GM12878 (cell line): Measurements from ENCODE around the gene LGALS9. TPM values are rescaled to one million over a fixed set of nuclear protein-coding genes. Genes with fewer than 3 reads are reported as not detected.

ENCODE experiments used
- ATAC-seq: fragments of 200-7000 bp; cut with Tn5 transposase; 3 replicates; pipeline ENCODE4 v1.9.1; 2020; ENCODE audit warnings: mild to moderate bottlenecking, moderate library complexity
- BruUV-seq: library from RNA; stranded (reverse); fragments of 400-500 nt; replicated peaks from 2 replicates; lab custom pipeline; 2021; lab: Mats Ljungman, UMichigan
- CTCF ChIA-PET: fragments of 300-600 bp; sonication (Branson Sonifier 250); formaldehyde crosslinking; extraction: SDS; loops from one replicate; lab custom pipeline; 2021; ENCODE audit warnings: inconsistent platforms; lab: Yijun Ruan, JAX
- POLR2A ChIA-PET: fragments of 350-600 bp; formaldehyde crosslinking; extraction: SDS; loops from one replicate; lab custom pipeline; 2021; ENCODE audit warnings: inconsistent platforms; lab: Charles Lee
- RAD21 ChIA-PET: fragments of 300-600 bp; sonication (Branson Sonifier 250); formaldehyde crosslinking; loops from one replicate; lab custom pipeline; 2023; ENCODE audit warnings: antibody characterized with exemption; ENCODE audit not compliant: unreplicated experiment; lab: Charles Lee
- SMC1A ChIA-PET: fragments of 300-600 bp; sonication (Branson Sonifier 250); formaldehyde crosslinking; loops from one replicate; lab custom pipeline; 2023; ENCODE audit not compliant: unreplicated experiment, uncharacterized antibody; lab: Charles Lee
- DNase-seq: peaks from one replicate; pipeline ENCODE4 v3.0.0-alpha.2; 2011; ENCODE audit warnings: low read depth, low spot score
- FAIRE-seq: peaks from 3 replicates; lab custom pipeline; 2011; peaks lifted over from hg19 to GRCh38; lab: Jason Lieb, UNC
- H2AFZ ChIP-seq: 2 replicates; pipeline ENCODE4 v1.6.0; 2011; ENCODE audit warnings: low read depth, low read length, control low read depth; ENCODE audit not compliant: control insufficient read depth
- H3K27ac ChIP-seq: 2 replicates; pipeline ENCODE4 v1.5.1; 2011; ENCODE audit warnings: control low read depth; ENCODE audit not compliant: control insufficient read depth, insufficient read depth
- H3K27me3 ChIP-seq, 2 experiments: replicated peaks in 1 of 2; 2 replicates each; pipeline versions ENCODE4 v1.6.0 to v1.6.1; 2011; ENCODE audit warnings: low read length in 1 of 2; ENCODE audit not compliant: control insufficient read depth in 2 of 2, insufficient read depth in 2 of 2
- H3K36me3 ChIP-seq, 2 experiments: 2 replicates each; pipeline ENCODE4 v1.5.1; 2011; ENCODE audit warnings: low read length in 1 of 2; ENCODE audit not compliant: control insufficient read depth in 2 of 2, insufficient read depth in 2 of 2
- H3K4me1 ChIP-seq: 2 replicates; pipeline ENCODE4 v1.6.1; 2011; ENCODE audit warnings: mild to moderate bottlenecking, low read length, moderate library complexity, mixed read lengths; ENCODE audit not compliant: control insufficient read depth, insufficient read depth
- H3K4me2 ChIP-seq: 2 replicates; pipeline ENCODE4 v1.6.0; 2011; ENCODE audit warnings: control low read depth; ENCODE audit not compliant: control insufficient read depth, insufficient read depth
- H3K4me3 ChIP-seq: fragments of 200-600 bp; sonication (generic); 2 replicates; pipeline ENCODE4 v1.5.1; 2016
- H3K79me2 ChIP-seq: 2 replicates; pipeline ENCODE4 v1.6.0; 2011; ENCODE audit warnings: low read length; ENCODE audit not compliant: control insufficient read depth, insufficient read depth
- H3K9ac ChIP-seq: 2 replicates; pipeline ENCODE4 v1.8.0; 2011; ENCODE audit warnings: low read length, control low read depth, mixed read lengths; ENCODE audit not compliant: control insufficient read depth, insufficient read depth
- H3K9me3 ChIP-seq: replicated peaks from 3 replicates; pipeline ENCODE4 v1.5.1; 2011; ENCODE audit warnings: mild to moderate bottlenecking, low read length; ENCODE audit not compliant: control insufficient read depth, insufficient read depth
- H4K20me1 ChIP-seq: 2 replicates; pipeline ENCODE4 v1.6.0; 2011; ENCODE audit not compliant: control insufficient read depth, insufficient read depth
- CEBPB ChIP-seq, 2 experiments: fragments of 150-350 bp in 1 of 2; IDR thresholded peaks; 2 replicates each; pipeline ENCODE4 v1.6.1; 2012 to 2014; ENCODE audit warnings: low read depth in 2 of 2, low read length in 2 of 2, borderline replicate concordance in 1 of 2, inconsistent platforms in 1 of 2
- CTCF ChIP-seq, 3 experiments: IDR thresholded peaks in 2 of 3; conservative IDR thresholded peaks in 1 of 3; 2 replicates each; pipeline ENCODE4 v1.5.1; 2011; ENCODE audit warnings: low read depth in 3 of 3, low read length in 3 of 3, mild to moderate bottlenecking in 3 of 3, control low read depth in 2 of 3, moderate library complexity in 2 of 3, inconsistent platforms in 1 of 3, mixed read lengths in 1 of 3; ENCODE audit not compliant: control insufficient read depth in 2 of 3, insufficient read depth in 1 of 3; ENCODE audit errors: extremely low read depth in 1 of 3
- E2F4 ChIP-seq: IDR thresholded peaks from 2 replicates; pipeline ENCODE4 v1.6.1; 2012; ENCODE audit warnings: low read depth, low read length, improper control_type of control experiment
- FOXK2 ChIP-seq: fragments of 450-650 bp; IDR thresholded peaks from 2 replicates; pipeline ENCODE4 v1.6.1; 2017; ENCODE audit warnings: mild to moderate bottlenecking, moderate library complexity
- GATAD2B ChIP-seq: fragments of 450-650 bp; conservative IDR thresholded peaks from 2 replicates; pipeline ENCODE4 v1.6.1; 2017; ENCODE audit warnings: low read depth, mild to moderate bottlenecking, moderate library complexity
- IRF4 ChIP-seq: IDR thresholded peaks from 2 replicates; pipeline ENCODE4 v1.6.1; 2011; ENCODE audit warnings: low read depth, low read length
- IRF5 ChIP-seq: fragments of 450-650 bp; IDR thresholded peaks from 2 replicates; pipeline ENCODE4 v1.6.1; 2017; ENCODE audit warnings: borderline replicate concordance
- MEF2B ChIP-seq: fragments of 450-650 bp; IDR thresholded peaks from 2 replicates; pipeline ENCODE4 v1.6.1; 2018; ENCODE audit warnings: mild to moderate bottlenecking, moderate library complexity; ENCODE audit not compliant: partially characterized antibody, poor library complexity, severe bottlenecking
- NR2C2 ChIP-seq: IDR thresholded peaks from 2 replicates; pipeline ENCODE4 v1.6.1; 2011; ENCODE audit warnings: borderline replicate concordance, low read depth; ENCODE audit not compliant: control insufficient read depth, insufficient read length
- NRF1 ChIP-seq: conservative IDR thresholded peaks from 2 replicates; pipeline ENCODE4 v1.6.1; 2011; ENCODE audit warnings: mild to moderate bottlenecking, low read depth, low read length, improper control_type of control experiment
- SREBF2 ChIP-seq: IDR thresholded peaks from 2 replicates; pipeline ENCODE4 v1.6.1; 2012; ENCODE audit warnings: mild to moderate bottlenecking, low read length
- TCF7 ChIP-seq: IDR thresholded peaks from 2 replicates; pipeline ENCODE4 v1.6.1; 2014; ENCODE audit warnings: antibody characterized with exemption, borderline replicate concordance
- ZBTB11 ChIP-seq: fragments of 450-650 bp; formaldehyde crosslinking; IDR thresholded peaks from 2 replicates; pipeline ENCODE4 v1.5.0; 2022; ENCODE audit warnings: mild to moderate bottlenecking, missing genetic modification characterization
- ZNF24 ChIP-seq: fragments of 450-650 bp; IDR thresholded peaks from 2 replicates; pipeline ENCODE4 v1.6.1; 2017; ENCODE audit warnings: antibody characterized with exemption, mild to moderate bottlenecking
- WGBS: methylation state at CpG from one replicate; pipeline ENCODE4 v1.1.6; 2016; ENCODE audit warnings: low lambda C conversion rate; ENCODE audit not compliant: insufficient replicate concordance, insufficient coverage; ENCODE audit errors: missing lambda C conversion rate; 5-methylcytosine and 5-hydroxymethylcytosine counted together
- in situ Hi-C: fragments of 300-500 bp; cut with MboI; formaldehyde crosslinking; loops from 9 replicates; pipeline ENCODE4 v1.14.3; 2018; ENCODE audit warnings: mixed read lengths
- intact Hi-C: fragments of 100-400 bp; cut with micrococcal nuclease; formaldehyde crosslinking; loops from one replicate; pipeline ENCODE4 v1.14.2; 2022; ENCODE audit not compliant: unreplicated experiment
- polyA plus RNA-seq, 11 experiments: library from polyadenylated mRNA; depleted of rRNA in 4 of 11; unstranded in 6 of 11; stranded (reverse) in 5 of 11; fragments of >200 nt; fragmentation: Nextera tagmentation in 4 of 11; fragmentation: Illumina TruSeq in 1 of 11; extraction: Ambion mirVana in 4 of 11; extraction: Trizol in 1 of 11; gene quantifications; 1 replicate in 1 of 11; 2 replicates in 10 of 11; pipeline versions ENCODE4 v1.2.1 to v1.2.3, GENCODE V29; 2011 to 2016; ENCODE audit warnings: inconsistent platforms in 2 of 11, missing spikeins in 2 of 11, low read depth in 1 of 11
- total RNA-seq, 4 experiments: library from RNA; depleted of rRNA in 3 of 4; stranded (reverse); fragments of >200 nt in 3 of 4; fragmentation: Illumina TruSeq in 1 of 4; extraction: Trizol in 1 of 4; gene quantifications; 2 replicates each; pipeline versions ENCODE4 v1.2.1 to v1.2.3, GENCODE V29; 2013 to 2021

The LGALS9 gene
- total and polyA plus RNA-seq, 10 of the 15 experiments (the other 5 are each of a cell fraction or from before 2014, with no cell fraction given), result 22.5 to 294 (median 155) TPM

GRCh38 chr17:27650836-27651235 lies 19.8 kb downstream of the LGALS9 start:
- H3K27me3 ChIP-seq, result no peaks in the 10 kb centered on the region
- SMC1A ChIA-PET, result interaction anchor here (0.7 to 3.7 kb wide), 8 partner anchors 18 to 414 kb away, joined by 3 to 21 read pairs (median 5); no protein-coding TSS in a partner anchor
- no peak overlapping the region for H2AFZ ChIP-seq
- H3K79me2 ChIP-seq, result no peaks in the 10 kb centered on the region
- intact Hi-C loops (loop anchor here (2.0 to 5.0 kb wide), 3 partner anchors 48 to 409 kb away; no protein-coding TSS in a partner anchor), in situ Hi-C loops (loop anchor here (10.0 kb wide), 1 partner anchor 46 kb away; no protein-coding TSS in a partner anchor)
- WGBS, result 61% methylated on average over 11 of the region's 11 CpGs
- no peaks in the 10 kb centered on the region for H3K4me1 ChIP-seq
- no TSS peak for BruUV-seq
- no peaks in the 10 kb centered on the region for H4K20me1 ChIP-seq
- peaks cover 5 to 14% of the 10 kb centered on the region in 2 experiments for H3K36me3 ChIP-seq
- no peak overlapping the region for H3K27ac ChIP-seq
- POLR2A ChIA-PET, result no interaction called here
- RAD21 ChIA-PET, result interaction anchor here (0.9 to 2.7 kb wide), 8 partner anchors 19 to 414 kb away, joined by 3 to 16 read pairs (median 4); no protein-coding TSS in a partner anchor
- FAIRE-seq (no peak), DNase-seq (no peak), ATAC-seq (no peak)
- no peak overlapping the region for H3K4me2 ChIP-seq
- no peaks in the 10 kb centered on the region for H3K9me3 ChIP-seq
- no peak overlapping the region for H3K9ac ChIP-seq
- CTCF ChIA-PET, result interaction anchor here (0.6 to 10.5 kb wide), 24 partner anchors 10 to 479 kb away, joined by 3 to 134 read pairs (median 4); partner anchors contain the start of gene LGALS9
- no peak overlapping the region for H3K4me3 ChIP-seq
- TF ChIP-seq CEBPB (IDR thresholded peaks at IDR 0.05; ENCODE audit: borderline replicate concordance in 1 of 2, low read depth in 2 of 2, low read length in 2 of 2), result no peak
- no peak for TF ChIP-seq E2F4
- no peak for TF ChIP-seq SREBF2
- no peak for TF ChIP-seq ZNF24
- no peak for TF ChIP-seq MEF2B
- no peak for TF ChIP-seq IRF4
- no peak for TF ChIP-seq TCF7
- TF ChIP-seq NR2C2, result no peak
- TF ChIP-seq ZBTB11 (CRISPR knock-in tag), result no peak
- no peak for TF ChIP-seq CTCF (IDR thresholded peaks at IDR 0.05 in 2 of 3, conservative IDR thresholded peaks at IDR 0.05 in 1 of 3; ENCODE audit: control insufficient read depth in 2 of 3, extremely low read depth in 1 of 3, insufficient read depth in 1 of 3, low read depth in 3 of 3, low read length in 3 of 3)
- no peak for TF ChIP-seq GATAD2B
- no peak for TF ChIP-seq NRF1
- no peak for TF ChIP-seq FOXK2
- TF ChIP-seq IRF5, result no peak
